GF-D8 (cell line): ENCODE measurements around the gene TRAF5.
"Not testable (repeated sequence)": the region's sequence is repeated elsewhere in the genome, so short reads cannot be mapped to it uniquely, and the experiment has no call there.

ENCODE experiments used
- DNase-seq: peaks from one replicate; lab custom pipeline; 2025; lab: John Stamatoyannopoulos, UW

The TRAF5 gene

DNA sequence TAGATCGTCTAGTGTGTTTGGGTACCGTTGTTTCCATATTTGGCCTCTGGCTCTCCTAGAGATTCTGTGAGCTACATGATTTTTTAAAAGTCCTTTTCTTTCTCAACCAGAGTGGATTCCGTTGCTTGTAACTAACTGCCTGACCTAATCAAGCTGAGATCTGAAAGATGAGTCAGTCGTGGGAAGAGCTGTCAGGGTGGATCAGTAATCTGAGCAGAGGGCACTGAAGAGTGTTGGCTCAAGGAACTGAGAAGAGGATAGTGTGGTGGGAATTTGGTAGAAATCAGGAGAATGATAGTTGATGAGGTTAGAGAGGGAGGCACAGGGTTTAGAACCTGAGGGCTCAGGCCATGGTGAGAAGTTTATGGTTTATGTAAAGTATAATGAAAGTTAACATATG lies 52.2 kb downstream of the TRAF5 start:
- DNase-seq, result no peak

DNA sequence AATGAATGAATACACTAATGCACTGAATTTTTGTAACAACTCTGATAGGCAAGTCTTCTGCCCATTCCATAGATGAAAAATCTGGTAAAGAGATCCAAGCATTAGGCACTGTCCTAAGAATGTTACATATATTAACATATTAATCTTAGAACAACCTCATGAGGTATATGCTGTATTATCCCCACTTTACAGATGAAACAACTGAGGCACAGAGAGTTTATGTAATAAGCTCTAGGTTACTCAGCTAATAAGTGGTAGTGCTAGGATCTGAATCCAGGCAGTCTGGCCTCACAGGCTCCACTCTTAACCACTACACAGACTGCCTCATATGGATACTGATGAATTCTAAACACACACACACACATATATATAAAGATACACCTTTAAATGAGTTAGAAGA lies 52.8 kb downstream of the TRAF5 start:
- DNase-seq, result no peak

DNA sequence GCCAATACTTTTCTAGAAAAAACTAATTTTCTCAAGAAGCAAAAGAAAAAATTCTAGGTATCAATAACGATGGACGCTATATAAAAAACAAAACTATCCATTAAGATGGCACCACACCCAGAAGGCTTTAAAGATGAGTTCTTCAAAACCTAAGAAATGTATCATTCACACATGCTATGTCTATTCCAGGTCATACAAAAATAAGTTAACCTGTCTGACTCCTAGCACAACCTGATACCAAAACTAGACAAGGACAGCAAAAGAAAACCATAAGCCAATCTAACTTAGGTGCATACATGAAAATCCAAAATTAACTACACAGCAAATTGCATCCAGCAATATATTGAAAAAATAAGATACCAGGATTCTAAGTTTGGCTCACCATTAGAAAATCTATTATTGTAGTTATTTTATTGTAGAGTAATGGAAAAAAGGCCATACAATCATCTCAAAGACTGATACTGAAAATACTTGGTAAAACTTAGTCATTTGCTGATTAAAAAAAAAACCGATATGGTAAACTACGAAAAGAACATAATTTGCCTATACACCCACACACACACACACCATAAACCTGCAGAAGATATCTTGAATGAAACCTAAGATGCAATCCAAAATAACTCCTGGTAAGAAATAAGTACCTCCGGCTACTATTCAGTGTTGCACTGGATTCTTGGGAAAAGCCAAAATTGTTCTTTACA lies 55.0 kb downstream of the TRAF5 start:
- DNase-seq, result no peak

DNA sequence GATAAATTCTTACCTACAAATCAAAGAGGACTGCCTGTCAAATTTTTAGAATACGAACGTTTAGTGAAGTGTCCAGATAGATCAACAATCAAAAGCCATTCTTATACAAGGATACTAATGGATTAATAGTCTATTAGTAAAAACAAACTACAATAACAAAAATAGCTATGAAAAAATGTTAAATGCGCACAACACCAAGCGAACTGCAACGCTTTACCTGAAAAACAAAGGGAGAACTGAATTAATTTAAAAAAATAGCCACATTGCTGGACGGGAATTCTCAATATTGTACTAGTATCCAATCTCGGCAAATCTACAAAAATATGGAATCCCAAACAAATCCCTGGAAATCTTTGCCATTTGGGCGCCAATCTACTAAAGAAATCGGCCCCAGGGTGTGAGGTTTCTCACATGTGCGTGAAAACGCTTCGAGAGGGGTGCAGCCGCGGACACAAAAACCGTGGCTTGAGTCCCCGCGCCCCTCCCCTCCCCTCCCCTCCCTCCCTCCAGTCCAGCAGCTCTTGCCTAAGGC lies 55.6 kb downstream of the TRAF5 start:
- no peak for DNase-seq

DNA sequence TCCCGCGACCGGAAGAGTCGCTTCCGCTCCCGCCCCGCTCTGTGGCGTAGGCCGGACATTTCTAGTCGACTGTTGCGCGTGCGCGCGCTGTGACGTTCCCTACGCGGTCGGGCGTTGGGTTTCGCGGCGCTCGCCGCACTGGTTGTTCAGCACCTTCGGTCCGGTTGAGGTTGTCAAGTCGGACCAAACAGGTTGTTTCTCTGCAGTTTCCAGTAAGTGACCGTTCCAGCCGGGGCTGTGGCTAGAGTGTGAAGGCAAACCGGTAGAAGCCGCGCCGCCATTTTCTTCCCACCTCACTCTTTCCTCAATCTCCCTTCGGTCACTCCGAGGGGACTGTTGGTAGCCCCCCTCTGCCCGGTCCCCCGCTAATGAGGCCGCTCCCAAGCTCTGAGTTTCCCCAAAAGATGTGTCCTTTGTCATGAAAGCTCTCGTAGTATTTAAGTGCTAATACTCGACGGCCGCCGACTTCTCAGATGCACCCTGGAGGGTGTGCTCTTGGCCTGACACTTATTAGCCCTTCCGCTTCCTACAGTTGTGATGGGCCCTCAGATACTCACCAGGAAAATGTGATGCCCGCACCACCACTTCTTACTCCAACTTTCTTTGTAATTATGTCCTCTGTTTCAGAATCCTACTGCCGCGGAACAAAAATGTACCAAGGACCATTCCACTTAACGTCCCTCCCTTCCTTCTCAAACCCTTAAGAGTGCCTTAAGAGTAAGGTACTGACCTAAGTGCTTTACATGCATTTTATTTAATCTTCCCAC lies 56.3 kb downstream of the TRAF5 start:
- peak; percentile 68 for DNase-seq

DNA sequence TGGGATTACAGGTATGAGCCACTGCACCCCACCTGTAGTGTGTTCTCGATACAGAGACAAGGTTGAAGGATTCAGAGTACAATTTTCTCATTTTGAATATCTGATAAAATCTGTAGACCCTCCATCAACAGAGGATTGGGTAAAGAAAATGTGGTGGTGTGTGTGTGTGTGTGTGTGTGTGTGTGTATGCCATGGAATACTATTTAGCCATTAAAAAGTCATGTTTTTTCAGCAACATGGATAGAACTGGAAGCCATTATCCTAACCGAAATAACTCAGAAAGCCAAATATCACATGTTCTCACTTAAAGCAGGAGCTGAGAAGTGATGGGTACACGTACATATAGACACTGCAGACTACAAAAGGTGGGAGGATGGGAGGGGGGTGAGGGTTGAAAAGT lies 57.9 kb downstream of the TRAF5 start:
- no peak for DNase-seq

DNA sequence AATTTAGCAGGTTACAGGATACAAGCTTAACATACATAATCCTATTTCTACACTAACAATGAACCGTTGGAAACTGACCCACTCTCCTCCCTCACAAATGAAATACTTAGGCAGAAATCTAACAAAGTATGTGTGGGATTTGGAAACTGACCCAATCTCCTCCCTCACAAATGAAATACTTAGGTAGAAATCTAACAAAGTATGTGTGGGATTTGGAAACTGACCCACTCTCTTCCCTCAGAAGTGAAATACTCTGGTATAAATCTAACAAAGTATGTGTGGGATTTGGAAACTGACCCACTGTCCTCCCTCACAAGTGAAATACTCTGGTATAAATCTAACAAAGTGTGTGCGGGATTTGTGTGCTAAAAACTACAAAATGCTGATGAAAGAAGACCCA lies 60.3 kb downstream of the TRAF5 start:
- no peak for DNase-seq

DNA sequence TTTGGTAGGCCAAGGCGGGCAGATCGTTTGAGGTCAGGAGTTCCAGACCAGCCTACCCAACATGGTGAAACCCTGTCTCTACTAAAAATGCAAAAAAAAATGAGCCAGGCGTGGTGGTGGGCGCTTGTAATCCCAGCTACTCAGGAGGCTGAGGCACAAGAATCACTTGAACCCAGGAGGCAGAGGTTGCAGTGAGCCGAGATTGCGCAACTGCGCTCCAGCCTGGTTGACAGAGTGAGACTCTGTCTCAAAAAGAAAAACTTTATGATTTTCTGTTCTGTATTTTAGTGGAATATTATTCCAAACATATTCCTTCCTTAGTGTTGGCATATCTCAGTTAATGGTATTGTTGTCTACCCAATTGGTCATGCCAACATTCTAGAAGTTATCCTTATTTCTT lies 64.2 kb downstream of the TRAF5 start:
- DNase-seq, result not testable (repeated sequence)

DNA sequence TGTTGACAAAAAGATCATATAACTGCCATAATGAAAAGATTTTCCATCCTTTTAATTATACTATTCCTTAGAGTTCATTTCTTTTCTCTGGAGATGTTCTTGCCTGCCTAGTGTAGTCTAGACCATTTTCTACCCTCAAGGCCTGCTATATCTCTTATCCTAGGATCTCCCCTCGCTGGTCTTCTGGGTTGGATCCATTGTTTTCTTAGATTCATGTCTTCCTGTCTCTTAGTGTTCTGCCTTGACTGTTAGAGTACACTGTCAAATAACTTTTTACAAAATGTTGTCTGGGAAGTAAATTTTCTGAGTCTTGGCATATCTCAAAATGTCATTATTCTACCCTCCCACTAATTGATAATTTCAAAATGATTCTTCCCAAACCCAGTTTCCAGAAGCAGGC lies 66.6 kb downstream of the TRAF5 start:
- no peak for DNase-seq

DNA sequence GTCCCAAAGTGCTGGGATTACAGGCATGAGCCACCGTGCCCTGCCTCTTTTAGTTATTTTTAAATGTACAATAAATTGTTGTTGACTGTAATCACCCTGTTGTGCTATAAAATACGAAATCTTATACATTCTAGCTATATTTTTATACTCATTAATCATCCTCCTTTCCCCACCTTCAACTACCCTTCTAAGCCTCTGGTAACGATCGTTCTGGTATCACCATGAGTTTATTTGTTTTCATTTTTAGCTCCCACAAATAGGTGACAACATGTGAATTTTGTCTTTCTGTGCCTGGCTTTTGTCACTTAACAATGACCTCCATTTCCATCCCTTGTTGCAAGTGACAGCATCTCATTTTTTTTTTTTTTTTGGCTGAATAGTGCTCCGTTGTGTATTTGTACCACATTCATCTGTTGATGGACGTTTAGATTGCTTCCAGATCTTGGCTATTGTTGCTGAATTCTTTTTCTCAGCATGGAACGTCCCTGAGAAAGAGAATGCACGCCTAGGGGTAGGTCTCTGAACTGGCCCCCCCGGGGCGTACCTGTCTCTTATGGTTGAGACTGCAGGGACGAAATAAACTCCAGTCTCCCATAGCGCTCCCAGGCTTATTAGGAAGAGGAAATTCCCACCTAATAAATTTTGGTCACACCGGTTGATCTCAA lies 71.8 kb downstream of the TRAF5 start:
- DNase-seq, result not testable (repeated sequence)

DNA sequence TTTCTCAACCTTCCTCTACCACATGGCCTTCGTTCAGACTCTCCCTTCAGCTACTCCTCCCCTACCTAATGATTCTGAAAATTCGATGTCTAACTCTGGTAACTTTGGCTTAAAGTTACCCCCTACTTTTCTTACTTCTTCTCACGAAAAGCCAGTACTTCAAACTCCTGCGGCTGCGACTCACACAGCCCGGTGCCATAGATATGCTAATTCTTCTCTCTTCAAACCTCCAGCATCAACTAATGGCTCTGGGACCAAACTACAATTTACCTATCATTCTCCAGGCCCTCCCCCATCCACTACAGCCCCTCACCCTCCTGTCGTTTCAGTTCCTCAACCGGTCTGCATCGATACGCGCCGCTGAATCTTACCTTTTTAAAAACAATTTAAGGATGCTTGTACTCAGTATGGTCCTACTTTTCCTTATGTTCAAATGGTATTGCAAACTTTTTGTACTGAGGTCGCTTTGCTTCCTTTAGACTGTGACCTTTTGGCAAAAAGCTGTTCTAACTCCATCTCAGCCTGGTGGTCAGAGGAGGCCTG lies 73.3 kb downstream of the TRAF5 start:
- DNase-seq, result not testable (repeated sequence)

DNA sequence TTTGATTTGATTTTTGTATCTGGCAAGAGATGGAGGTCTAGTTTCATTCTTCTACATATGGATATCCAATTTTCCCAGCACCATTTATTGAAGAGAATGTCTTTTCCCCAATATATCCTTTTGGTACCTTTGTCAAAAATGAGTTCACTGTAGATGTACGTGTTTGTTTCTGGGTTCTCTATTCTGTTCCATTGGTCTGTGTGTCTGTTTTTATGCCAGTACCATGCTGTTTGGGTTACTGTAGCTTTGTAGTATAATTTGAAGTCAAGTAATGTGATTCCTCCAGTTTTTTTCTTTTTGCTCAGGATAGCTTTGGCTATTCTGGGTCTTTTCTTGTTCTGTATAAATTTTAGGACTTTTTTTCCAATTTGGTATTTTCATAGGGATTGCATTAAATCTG lies 75.1 kb downstream of the TRAF5 start:
- not testable (repeated sequence) for DNase-seq

DNA sequence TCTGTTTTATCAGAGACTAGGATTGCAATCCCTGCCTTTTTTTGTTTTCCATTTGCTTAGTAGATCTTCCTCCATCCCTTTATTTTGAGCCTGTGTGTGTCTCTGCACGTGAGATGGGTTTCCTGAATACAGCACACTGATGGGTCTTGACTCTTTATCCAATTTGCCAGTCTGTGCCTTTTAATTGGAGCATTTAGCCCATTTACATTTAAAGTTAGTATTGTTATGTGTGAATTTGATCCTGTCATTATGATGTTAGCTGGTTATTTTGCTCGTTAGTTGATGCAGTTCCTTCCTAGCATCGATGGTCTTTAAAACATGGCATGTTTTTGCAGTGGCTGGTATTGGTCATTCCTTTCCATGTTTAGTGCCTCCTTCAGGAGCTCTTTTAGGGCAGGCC lies 79.5 kb downstream of the TRAF5 start:
- DNase-seq, result not testable (repeated sequence)

DNA sequence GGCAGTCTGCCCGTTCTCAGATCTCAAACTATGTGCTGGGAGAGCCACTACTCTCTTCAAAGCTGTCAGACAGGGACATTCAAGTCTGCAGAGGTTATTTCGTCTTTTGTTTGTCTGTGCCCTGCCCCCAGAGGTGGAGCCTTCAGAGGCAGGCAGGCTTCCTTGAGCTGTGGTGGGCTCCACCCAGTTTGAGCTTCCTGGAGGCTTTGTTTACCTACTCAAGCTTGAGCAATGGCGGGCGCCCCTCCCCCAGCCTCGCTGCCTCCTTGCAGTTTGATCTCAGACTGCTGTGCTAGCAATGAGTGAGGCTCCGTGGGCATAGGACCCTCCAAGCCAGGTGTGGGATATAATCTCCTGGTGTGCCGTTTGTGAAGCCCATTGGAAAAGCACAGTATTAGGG lies 81.1 kb downstream of the TRAF5 start:
- not testable (repeated sequence) for DNase-seq

DNA sequence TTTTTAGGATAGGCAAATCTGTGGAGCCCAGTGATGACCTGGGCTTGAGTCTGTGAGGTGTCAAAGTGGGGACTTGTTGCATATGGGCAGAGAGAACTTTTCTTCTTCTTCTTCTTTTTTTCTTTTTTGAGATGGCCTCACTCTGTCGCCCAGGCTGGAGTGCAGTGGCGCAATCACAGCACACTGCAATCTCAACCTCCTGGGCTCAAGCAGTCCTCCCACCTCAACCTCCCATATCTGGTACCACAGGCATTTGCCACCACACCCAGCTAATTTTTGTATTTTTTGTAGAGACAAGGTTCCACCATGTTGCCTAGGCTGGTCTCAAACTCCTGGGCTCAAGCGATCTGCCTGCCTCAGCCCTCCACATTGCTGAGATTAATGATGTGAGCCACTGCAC lies 85.0 kb downstream of the TRAF5 start:
- DNase-seq, result no peak

DNA sequence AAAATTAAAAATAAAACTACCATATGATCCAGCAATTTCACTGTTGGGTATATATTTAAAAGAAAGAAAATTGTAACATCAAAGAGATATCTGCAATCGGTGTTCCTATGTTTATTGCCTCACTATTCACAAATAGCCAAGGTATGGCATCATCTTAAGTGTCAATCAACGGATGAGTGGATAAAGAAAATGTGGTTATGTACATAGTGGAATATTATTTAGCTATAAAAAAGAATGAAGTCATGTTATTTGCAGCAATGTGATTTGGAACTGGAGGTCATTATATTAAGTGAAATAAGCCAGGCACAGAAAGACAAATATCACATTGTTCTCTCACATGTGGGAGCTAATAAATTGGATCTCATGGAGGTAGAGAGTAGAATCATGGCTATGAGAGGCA lies 89.1 kb downstream of the TRAF5 start:
- DNase-seq, result no peak

DNA sequence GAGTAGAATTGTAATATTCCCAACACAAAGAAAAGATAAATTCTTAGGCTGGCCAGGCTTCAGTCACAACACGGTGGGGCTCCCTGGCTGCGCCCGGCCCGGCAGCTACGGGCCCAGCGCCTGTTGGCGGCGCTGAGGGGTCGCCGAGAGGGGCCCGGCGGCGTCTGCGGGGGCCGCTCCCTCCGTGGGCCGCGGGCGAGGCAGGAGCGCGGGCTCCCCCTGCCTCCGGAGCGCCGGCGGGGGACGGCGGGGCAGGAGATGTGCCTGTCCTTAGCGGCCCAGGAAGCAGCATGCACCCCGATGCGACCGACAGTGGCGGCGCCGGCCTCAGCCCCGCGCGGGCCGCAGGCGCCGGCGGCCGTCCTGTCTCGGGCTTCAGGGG lies 89.6 kb downstream of the TRAF5 start:
- not testable (repeated sequence) for DNase-seq

DNA sequence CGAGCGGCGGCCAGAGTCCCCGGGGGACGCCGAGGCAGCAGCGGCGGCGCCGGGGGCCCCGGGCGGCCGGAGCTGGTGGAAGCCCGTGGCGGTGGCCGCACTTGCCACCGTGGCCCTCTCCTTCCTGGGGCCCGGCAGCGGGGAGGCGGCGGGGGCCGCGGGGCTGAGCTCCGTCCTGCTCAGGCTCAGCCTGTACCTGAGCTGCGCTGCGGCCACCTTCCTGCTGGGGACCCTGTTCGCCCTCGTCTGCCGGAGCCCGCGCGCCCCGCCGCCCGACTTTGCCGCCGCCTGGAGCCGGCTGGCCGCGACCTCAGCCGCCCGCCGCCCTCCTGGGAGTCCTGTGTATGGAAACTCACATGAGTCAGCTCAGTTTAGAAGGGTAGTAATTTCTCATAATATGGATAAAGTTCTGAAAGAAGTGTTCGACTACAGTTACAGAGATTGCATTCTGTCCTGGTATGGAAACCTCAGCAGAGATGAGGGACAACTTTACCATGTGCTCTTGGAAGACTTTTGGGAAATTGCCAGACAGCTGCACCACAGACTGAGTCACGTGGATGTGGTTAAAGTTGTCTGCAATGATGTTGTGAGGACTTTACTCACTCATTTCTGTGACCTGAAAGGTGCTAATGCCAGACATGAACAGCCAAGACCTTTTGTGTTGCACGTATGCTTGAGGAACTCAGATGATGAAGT lies 90.1 kb downstream of the TRAF5 start:
- DNase-seq, result peak; percentile 36

DNA sequence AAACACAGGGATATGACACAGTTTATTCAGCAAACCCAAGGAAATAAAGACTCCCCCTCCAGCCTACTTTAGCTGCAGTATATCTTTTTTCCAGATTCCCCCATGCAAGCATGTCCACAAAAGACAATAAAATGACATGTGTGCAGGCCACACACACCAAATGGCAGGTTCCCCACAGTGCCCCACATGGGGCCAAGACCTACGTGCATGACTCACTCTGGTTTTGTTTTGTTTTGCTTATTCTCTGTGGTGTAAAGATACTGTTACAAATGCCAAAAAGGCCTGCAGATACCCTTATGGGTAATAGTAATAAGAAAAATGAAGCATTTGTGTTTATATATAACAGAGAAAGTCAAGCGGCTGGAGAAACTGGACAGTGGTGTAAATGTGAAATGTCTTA lies 93.8 kb downstream of the TRAF5 start:
- no peak for DNase-seq

DNA sequence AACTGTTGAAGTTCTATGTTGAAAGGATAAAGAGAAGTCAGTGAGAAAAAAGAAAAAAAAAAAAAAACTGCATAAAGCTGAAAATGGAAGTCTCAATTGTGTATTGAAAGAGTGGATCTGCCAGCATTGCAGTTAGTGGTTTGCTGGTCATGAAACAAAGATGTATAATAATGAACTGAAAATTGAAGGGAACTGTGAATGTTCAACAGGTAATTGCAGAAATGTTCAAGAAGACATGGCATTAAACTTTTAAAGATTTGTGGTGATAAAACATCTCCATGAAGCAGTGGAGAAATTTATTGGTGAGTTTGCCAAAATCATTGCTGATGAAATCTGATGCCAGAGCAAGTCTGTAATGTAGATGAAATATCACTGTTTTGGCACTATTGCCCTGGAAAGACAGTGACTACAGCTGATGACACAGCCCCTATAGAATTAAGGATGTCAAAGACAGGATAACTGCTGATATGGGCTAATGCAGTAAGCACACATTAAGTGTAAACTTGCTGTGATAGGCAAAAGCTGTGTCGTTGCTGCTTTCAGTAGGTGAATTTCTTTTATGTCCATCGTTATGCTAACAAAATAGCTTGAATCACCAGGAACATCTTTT lies 94.3 kb downstream of the TRAF5 start:
- no peak for DNase-seq

DNA sequence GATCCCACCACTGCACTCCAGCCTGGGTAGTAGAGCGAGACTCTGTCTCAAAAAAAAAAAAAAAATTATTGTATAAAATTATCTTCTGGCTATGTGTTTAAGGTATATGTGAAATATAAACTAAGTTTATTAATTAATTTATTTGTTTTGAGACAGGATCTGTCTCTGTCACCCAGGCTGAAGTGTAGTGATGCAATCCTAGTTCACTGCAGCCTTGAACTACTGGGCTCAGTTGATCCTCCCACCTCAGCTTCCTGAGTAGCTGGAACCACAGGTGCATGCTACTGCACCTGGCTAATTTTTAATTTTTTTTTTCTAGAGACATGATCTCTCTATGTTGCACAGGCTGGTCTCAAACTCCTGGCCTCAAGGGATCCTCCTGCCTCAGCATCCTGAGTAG lies 97.4 kb downstream of the TRAF5 start:
- DNase-seq, result no peak
